Cerebellar cortex (tissue), 1 donor: Measurements from ENCODE around the gene PLA2G6.

ENCODE experiments used
- DNase-seq: peaks from one replicate; pipeline ENCODE4 v3.0.0-alpha.2; 2015; ENCODE audit warnings: low spot score

Gene PLA2G6

DNA sequence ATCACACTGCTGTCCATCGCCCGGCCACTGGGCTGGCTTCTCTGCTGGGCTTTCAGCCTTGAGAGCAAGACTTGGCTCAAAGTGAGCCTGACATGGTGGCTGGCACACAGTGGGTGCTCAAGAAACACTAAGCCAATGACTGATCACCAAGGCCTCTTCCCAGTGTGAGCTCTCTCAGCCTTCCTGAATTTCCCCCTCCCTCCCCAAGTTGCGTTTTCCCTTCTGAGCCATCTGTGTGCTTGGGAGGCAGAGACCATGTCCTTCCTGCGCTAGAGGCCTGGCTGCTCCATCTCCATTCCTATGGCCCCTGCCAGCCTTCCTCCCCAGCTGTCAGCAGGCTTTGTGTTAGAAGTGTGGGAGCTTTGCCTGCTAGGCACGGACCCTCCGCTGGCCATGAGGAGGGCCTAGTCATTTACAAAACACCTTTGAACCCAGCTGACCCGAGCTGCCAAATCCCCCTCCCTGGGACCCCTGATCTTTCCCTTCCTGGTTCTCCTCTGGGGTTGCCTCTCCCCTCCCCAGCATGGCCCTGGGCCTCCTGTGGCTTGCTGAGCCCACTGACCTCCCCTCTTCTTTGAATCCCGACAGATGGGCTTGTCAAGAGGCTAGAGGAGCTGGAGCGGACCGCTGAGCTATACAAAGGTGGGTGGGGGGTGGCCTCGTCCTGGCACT is 111.2 kb downstream of the PLA2G6 start:
- DNase-seq: peak; percentile 56

DNA sequence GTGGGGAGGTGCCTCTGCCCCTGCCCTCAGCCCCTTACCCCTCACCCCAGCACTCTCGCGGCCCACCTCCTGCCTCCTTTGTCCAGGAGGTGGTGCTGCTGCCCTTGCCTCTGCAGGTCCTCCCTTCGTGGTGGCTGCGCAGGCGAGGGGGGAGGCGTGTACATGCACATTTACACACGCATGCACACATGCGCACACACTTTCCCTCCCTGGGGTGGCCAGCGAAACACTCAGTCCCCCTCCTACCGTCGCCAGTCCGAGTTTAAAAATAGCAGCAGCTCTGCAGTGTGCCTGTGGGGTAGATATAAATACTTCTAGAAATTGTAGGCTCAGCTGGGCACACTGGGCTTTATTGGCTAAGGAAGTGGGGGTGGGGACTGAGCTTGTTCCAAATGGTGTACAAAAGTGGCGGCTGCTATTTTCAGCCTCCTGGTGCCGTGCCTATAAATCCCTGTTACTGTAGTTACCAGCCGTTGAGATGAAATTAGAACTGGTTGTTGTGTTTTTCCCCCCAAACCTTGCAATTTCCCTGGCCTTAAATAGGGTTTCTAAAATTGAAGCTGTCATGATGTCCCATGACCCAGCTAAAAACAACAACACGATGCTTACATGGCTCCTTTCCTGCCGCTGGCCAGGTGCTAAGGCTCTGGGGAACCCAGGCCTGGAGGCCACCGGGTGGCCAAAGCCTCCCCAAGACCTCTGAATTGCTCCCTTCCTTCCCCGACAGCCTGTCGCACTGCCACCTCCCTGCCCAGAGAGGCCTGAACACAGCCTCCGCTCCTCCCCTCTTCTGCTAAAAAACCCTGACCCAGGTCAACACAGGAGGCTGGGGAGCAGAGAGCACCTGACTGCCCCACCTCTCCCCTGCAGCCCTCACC is 112.0 kb downstream of the PLA2G6 start:
- DNase-seq: peak; percentile 92

DNA sequence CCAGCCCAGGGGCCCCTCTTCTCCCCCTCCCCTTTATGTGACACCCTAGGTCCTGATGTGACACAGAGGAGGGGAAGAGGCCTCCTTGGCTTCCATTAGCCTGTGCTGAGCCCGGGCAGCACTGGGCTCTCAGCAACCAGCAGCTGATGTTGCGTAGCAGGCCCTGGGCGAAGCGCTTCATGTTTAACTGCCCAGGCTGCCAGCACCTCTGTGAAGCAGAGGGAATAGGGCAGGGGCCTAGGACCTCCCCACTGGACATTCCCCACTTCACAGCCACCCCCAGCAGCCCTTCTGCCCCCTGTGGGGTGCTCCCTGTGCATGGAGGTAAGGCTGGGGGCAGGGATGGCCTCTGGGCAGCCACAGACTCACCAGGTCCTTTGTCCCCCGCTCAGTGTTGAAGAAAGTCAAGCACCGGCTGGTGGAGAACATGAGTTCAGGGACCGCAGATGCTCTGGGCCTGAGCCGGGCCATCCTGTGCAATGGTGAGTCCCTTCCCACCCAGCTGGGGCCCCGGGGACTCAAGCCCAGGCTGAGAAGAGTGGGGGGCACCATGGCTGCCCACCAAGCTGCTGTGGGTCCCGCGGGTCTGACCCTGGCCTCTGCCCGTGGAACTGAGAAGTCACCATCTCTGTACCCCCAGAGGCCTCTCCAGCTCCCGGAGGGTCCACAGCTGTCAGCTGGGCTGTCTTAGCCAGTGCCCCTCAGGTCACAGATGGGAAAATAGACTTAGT is 112.8 kb downstream of the PLA2G6 start:
- no peak for DNase-seq

DNA sequence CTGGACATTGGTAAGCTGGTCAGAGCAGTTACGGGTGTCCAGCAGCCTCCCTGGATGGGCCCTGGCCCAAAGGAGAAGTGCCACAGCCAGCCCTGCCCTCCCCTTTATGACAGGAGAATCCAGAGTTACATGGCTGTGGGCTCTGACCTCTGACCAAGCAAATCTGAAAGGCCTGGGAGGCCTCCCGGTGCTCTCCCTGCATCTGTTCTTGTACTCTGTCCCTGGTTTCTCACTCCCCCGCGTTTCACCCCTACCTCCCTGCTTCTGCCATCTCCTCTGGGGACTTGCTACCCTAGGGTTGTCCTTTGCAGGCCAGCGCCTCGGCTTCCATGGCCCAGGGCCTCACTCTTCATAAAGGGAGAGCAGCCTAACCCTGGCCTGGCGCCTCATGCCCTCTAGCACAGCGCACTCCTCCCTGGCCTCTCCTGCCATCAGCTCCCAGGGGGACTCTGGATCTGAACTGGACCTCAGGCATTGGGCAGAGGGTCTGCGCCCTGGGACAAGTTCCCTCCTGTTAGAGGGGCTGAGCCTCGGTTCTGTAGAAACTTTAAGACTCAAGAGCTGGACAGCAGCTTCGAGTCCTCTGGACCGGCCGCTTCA is 113.8 kb downstream of the PLA2G6 start:
- no peak for DNase-seq

DNA sequence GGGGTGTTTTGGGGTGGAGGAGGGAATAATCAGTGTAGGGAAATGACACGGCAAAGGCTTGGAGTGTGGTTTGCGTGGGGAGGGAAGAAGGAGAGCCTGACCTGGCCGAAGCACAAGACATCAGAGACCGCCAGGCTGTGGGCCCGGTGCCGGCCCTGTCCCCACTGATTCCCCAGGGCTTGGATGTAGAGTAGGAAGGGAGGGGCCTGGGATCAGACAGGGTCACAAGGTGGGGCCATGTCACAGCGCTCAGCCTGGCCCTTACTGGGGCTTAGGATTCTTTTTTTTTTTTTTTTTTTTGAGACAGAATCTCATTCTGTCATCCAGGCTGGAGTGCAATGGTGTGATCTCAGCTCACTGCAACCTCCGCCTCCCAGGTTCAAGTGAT is 114.6 kb downstream of the PLA2G6 start:
- DNase-seq: no peak

DNA sequence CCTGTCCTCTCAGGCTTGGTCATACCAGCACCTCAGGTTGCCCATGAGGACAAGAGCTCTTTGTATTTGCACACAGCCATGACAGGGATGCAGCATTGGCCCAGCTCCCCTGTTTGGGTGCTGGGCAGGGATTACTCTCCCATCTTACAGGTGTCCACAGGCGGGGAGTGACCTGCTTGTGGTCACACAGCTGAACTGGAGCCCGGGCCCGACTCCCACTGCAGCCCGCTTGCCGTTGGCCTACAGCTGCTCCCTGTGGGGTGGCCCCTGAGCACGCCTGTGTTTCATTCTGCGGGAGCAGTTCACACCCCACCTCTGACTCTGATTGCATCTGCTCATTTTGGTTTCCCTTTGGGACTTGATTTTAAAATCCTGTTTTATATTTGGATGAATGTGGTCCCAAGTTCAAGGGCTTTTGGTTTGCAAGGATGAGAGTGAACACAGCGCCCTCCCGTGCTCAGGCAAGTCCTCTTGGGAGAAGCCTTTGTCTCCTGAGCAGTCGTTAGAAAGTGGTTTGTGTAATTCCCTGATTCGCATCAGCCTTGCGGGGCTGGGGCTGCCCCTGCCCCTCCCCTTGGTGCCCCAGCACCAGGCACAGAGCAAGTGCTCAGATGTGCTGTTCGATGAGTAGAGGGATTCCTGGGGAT is 115.1 kb downstream of the PLA2G6 start:
- no peak for DNase-seq

DNA sequence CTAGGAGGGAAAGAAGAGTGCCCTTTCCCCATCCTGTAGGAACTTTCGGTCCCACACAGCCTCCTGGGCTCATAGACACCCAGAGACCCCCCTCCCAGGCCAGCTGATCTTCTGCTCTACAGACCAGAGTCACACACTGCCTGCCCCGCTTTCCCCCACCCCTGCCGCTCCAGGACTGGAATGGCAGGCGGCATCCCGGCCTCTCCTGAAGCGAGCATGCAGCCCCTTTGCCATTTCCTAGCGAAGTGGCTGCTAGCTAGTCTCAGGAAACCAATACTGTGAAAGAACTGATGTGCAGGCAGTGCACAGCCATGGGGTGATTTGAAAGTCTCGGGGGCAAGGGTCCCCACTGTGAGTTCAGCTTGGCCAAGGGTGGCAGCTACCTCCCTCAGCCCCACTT is 116.1 kb downstream of the PLA2G6 start:
- no peak for DNase-seq

DNA sequence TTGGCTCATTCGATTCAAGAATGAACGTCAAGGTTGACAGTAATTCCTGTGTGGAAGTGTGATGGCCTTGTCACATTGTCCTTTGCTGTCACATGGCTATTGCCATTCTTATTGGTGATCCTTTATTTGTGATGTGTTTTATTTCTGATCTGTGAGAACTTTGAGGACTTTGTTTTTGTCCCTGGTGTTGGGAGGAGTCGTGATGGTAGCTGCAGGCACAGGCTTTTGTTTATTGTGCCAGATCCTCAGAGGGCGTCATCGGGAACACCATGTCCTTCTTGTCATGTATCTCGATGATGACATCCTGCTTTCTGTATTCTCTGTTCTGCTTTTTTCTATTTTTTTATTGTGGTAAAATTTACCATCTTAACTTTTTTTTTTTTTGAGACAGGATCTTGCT is 118.8 kb downstream of the PLA2G6 start:
- DNase-seq: no peak
